GM23338 (cell line): ENCODE measurements around the gene TPP2.

Experiments used
- CTCF ChIP-seq, 2 experiments: fragments of 200-600 bp in 1 of 2; sonication (generic) in 1 of 2; conservative IDR thresholded peaks; 2 replicates each; pipeline versions ENCODE4 v1.5.1 to v1.6.1; 2016 to 2017; ENCODE audit warnings: antibody characterized with exemption in 2 of 2, low read depth in 2 of 2, mild to moderate bottlenecking in 2 of 2, moderate library complexity in 1 of 2
- EZH2 ChIP-seq: fragments of 200-600 bp; sonication (generic); IDR thresholded peaks from one replicate; pipeline ENCODE4 v1.8.0; 2017; ENCODE audit warnings: antibody characterized with exemption, mild to moderate bottlenecking, low read depth; ENCODE audit not compliant: unreplicated experiment
- REST ChIP-seq: IDR thresholded peaks from one replicate; pipeline ENCODE4 v1.6.1; 2018; ENCODE audit warnings: antibody characterized with exemption; ENCODE audit not compliant: unreplicated experiment

GRCh38 chr13:102696465-102696864 lies 99.7 kb downstream of the TPP2 start:
- TF ChIP-seq EZH2, result no peak
- no peak for TF ChIP-seq REST
- no peak for TF ChIP-seq CTCF (conservative IDR thresholded peaks at IDR 0.05; ENCODE audit: low read depth in 2 of 2)
